Measurements from ENCODE around the gene COL4A1.

Gene COL4A1

GRCh38 chr13:110110783-110111182, 196.2 kb downstream of the COL4A1 start:
- Mint-ChIP-seq H3K4me1 (ENCODE audit: low read depth) (no peaks in the 10 kb centered on the region), H3K27ac (no peak overlapping the region), H3K4me3 (no peak overlapping the region), H3K27me3 (peaks cover 5% of the 10 kb centered on the region), H3K9me3 (ENCODE audit: low read depth) (no peaks in the 10 kb centered on the region), H3K36me3 (no peaks in the 10 kb centered on the region)

GRCh38 chr13:110109910-110110309, 197.0 kb downstream of the COL4A1 start:
- Mint-ChIP-seq H3K4me3 (no peak overlapping the region), H3K27me3 (peaks cover 5% of the 10 kb centered on the region), H3K9me3 (ENCODE audit: low read depth) (no peaks in the 10 kb centered on the region), H3K36me3 (no peaks in the 10 kb centered on the region), H3K27ac (no peak overlapping the region), H3K4me1 (ENCODE audit: low read depth) (no peaks in the 10 kb centered on the region)

GRCh38 chr13:110109140-110109783, 197.7 kb downstream of the COL4A1 start:
- Mint-ChIP-seq H3K27me3 (no peaks in the 10 kb centered on the region), H3K9me3 (ENCODE audit: low read depth) (no peaks in the 10 kb centered on the region), H3K4me1 (ENCODE audit: low read depth) (no peaks in the 10 kb centered on the region), H3K4me3 (no peak overlapping the region), H3K36me3 (no peaks in the 10 kb centered on the region), H3K27ac (no peak overlapping the region)

- Mint-ChIP-seq H3K27ac (no peak overlapping the region), H3K9me3 (ENCODE audit: low read depth) (no peaks in the 10 kb centered on the region), H3K4me3 (no peak overlapping the region), H3K4me1 (ENCODE audit: low read depth) (no peaks in the 10 kb centered on the region), H3K27me3 (no peaks in the 10 kb centered on the region), H3K36me3 (no peaks in the 10 kb centered on the region)
These were observed 198.4 kb downstream of the COL4A1 start for GRCh38 chr13:110108348-110109139.

- Mint-ChIP-seq H3K4me1 (ENCODE audit: low read depth) (no peaks in the 10 kb centered on the region), H3K4me3 (no peak overlapping the region), H3K27ac (no peak overlapping the region), H3K9me3 (ENCODE audit: low read depth) (no peaks in the 10 kb centered on the region), H3K36me3 (no peaks in the 10 kb centered on the region), H3K27me3 (no peaks in the 10 kb centered on the region)
These were observed 199.2 kb downstream of the COL4A1 start for GRCh38 chr13:110107568-110108347.

- H3K27me3 Mint-ChIP-seq = no peaks in the 10 kb centered on the region
- H3K36me3 Mint-ChIP-seq = no peaks in the 10 kb centered on the region
- no peaks in the 10 kb centered on the region for H3K4me1 Mint-ChIP-seq (ENCODE audit: low read depth)
- no peaks in the 10 kb centered on the region for H3K9me3 Mint-ChIP-seq (ENCODE audit: low read depth)
- H3K27ac Mint-ChIP-seq = no peak overlapping the region
- no peak overlapping the region for H3K4me3 Mint-ChIP-seq
These were observed 200.2 kb downstream of the COL4A1 start for GRCh38 chr13:110106726-110107125.

GRCh38 chr13:110105136-110105535, 201.8 kb downstream of the COL4A1 start:
- peaks cover 3% of the 10 kb centered on the region for H3K9me3 Mint-ChIP-seq (ENCODE audit: low read depth)
- no peak overlapping the region for H3K27ac Mint-ChIP-seq
- no peaks in the 10 kb centered on the region for H3K4me1 Mint-ChIP-seq (ENCODE audit: low read depth)
- H3K36me3 Mint-ChIP-seq = no peaks in the 10 kb centered on the region
- H3K4me3 Mint-ChIP-seq = no peak overlapping the region
- H3K27me3 Mint-ChIP-seq = no peaks in the 10 kb centered on the region

GRCh38 chr13:110103534-110103933, 203.4 kb downstream of the COL4A1 start:
- Mint-ChIP-seq H3K4me3 (no peak overlapping the region), H3K4me1 (ENCODE audit: low read depth) (no peaks in the 10 kb centered on the region), H3K36me3 (no peaks in the 10 kb centered on the region), H3K27ac (no peak overlapping the region), H3K27me3 (no peaks in the 10 kb centered on the region), H3K9me3 (ENCODE audit: low read depth) (peaks cover 10% of the 10 kb centered on the region)

GRCh38 chr13:110103026-110103425, 203.9 kb downstream of the COL4A1 start:
- Mint-ChIP-seq H3K9me3 (ENCODE audit: low read depth) (peaks cover 10% of the 10 kb centered on the region), H3K27ac (no peak overlapping the region), H3K27me3 (no peaks in the 10 kb centered on the region), H3K4me3 (no peak overlapping the region), H3K4me1 (ENCODE audit: low read depth) (no peaks in the 10 kb centered on the region), H3K36me3 (no peaks in the 10 kb centered on the region)

GRCh38 chr13:110102053-110102452, 204.9 kb downstream of the COL4A1 start:
- Mint-ChIP-seq H3K9me3 (ENCODE audit: low read depth) (peaks cover 10% of the 10 kb centered on the region), H3K27ac (no peak overlapping the region), H3K4me1 (ENCODE audit: low read depth) (no peaks in the 10 kb centered on the region), H3K36me3 (no peaks in the 10 kb centered on the region), H3K4me3 (no peak overlapping the region), H3K27me3 (no peaks in the 10 kb centered on the region)

- no peaks in the 10 kb centered on the region for H3K36me3 Mint-ChIP-seq
- H3K27ac Mint-ChIP-seq = no peak overlapping the region
- H3K4me1 Mint-ChIP-seq (ENCODE audit: low read depth) = no peaks in the 10 kb centered on the region
- H3K4me3 Mint-ChIP-seq = no peak overlapping the region
- peaks cover 10% of the 10 kb centered on the region for H3K9me3 Mint-ChIP-seq (ENCODE audit: low read depth)
- no peaks in the 10 kb centered on the region for H3K27me3 Mint-ChIP-seq
These were observed 207.0 kb downstream of the COL4A1 start for GRCh38 chr13:110099922-110100321.
